Right kidney (tissue), 1 donor: ENCODE measurements around the gene HEMK1.

Experiments
- DNase-seq: peaks from one replicate; pipeline ENCODE4 v3.0.0-alpha.2; 2016

Gene HEMK1

GRCh38 chr3:50616003-50616769 lies 46.9 kb downstream of the HEMK1 start:
- peak; percentile 71 for DNase-seq

GRCh38 chr3:50616770-50617095 lies 47.4 kb downstream of the HEMK1 start:
- peak; percentile 86 for DNase-seq

- peak; percentile 86 for DNase-seq
These were observed 47.9 kb downstream of the HEMK1 start, which contains the start of gene MAPKAPK3 for GRCh38 chr3:50617096-50617791. MAPKAPK3 (plus strand) TSS chr3:50617151; CDS start chr3:50617566, 415 bp downstream.

- no peak for DNase-seq
These were observed 48.7 kb downstream of the HEMK1 start for GRCh38 chr3:50617911-50618481.

- no peak for DNase-seq
These were observed 51.1 kb downstream of the HEMK1 start for GRCh38 chr3:50620420-50620819.

- no peak for DNase-seq
These were observed 51.5 kb downstream of the HEMK1 start for GRCh38 chr3:50620820-50621219.

GRCh38 chr3:50622881-50623280 lies 53.6 kb downstream of the HEMK1 start:
- no peak for DNase-seq

GRCh38 chr3:50623840-50624474 lies 54.6 kb downstream of the HEMK1 start:
- DNase-seq = no peak

- no peak for DNase-seq
These were observed 55.3 kb downstream of the HEMK1 start for GRCh38 chr3:50624634-50625033.

GRCh38 chr3:50625231-50626182 lies 56.2 kb downstream of the HEMK1 start:
- no peak for DNase-seq

- no peak for DNase-seq
These were observed 57.1 kb downstream of the HEMK1 start for GRCh38 chr3:50626401-50626800.

- no peak for DNase-seq
These were observed 58.2 kb downstream of the HEMK1 start for GRCh38 chr3:50627407-50628051.

GRCh38 chr3:50628601-50629000 lies 59.3 kb downstream of the HEMK1 start:
- no peak for DNase-seq

- DNase-seq = no peak
These were observed 61.1 kb downstream of the HEMK1 start for GRCh38 chr3:50630394-50630793.

- no peak for DNase-seq
These were observed 61.6 kb downstream of the HEMK1 start for GRCh38 chr3:50630877-50631276.

GRCh38 chr3:50632450-50632849 lies 63.1 kb downstream of the HEMK1 start:
- DNase-seq = no peak

- DNase-seq = no peak
These were observed 64.0 kb downstream of the HEMK1 start for GRCh38 chr3:50633230-50633790.

GRCh38 chr3:50635066-50635465 lies 65.7 kb downstream of the HEMK1 start:
- DNase-seq = no peak

- no peak for DNase-seq
These were observed 67.7 kb downstream of the HEMK1 start for GRCh38 chr3:50637011-50637410.

GRCh38 chr3:50637945-50638344 lies 68.6 kb downstream of the HEMK1 start:
- no peak for DNase-seq

GRCh38 chr3:50639055-50639494 lies 69.8 kb downstream of the HEMK1 start:
- no peak for DNase-seq
